KMS-11 (cell line): Measurements from ENCODE around the gene TTLL11.

Experiments used
- H2AFZ ChIP-seq: fragments of 200-600 bp; sonication (generic); 2 replicates; pipeline ENCODE4 v1.6.1; 2016; ENCODE audit warnings: antibody characterized with exemption, mixed run types, low read depth
- H3K27ac ChIP-seq: fragments of 200-600 bp; sonication (generic); 2 replicates; pipeline ENCODE4 v1.6.1; 2016; ENCODE audit warnings: mild to moderate bottlenecking, mixed run types
- H3K27me3 ChIP-seq: fragments of 200-600 bp; sonication (generic); 2 replicates; pipeline ENCODE4 v1.6.1; 2017; ENCODE audit warnings: mild to moderate bottlenecking, low read depth, mixed run types, moderate library complexity; ENCODE audit not compliant: insufficient read depth
- H3K36me3 ChIP-seq: fragments of 200-600 bp; sonication (generic); 2 replicates; pipeline ENCODE4 v1.6.1; 2017; ENCODE audit warnings: mild to moderate bottlenecking, mixed run types; ENCODE audit not compliant: insufficient read depth
- H3K4me1 ChIP-seq: fragments of 200-600 bp; sonication (generic); 2 replicates; pipeline ENCODE4 v1.6.1; 2016; ENCODE audit warnings: mild to moderate bottlenecking, low read depth, mixed run types; ENCODE audit not compliant: poor library complexity, severe bottlenecking
- H3K4me2 ChIP-seq: fragments of 200-600 bp; sonication (generic); 2 replicates; pipeline ENCODE4 v1.7.0; 2016; ENCODE audit warnings: mild to moderate bottlenecking, mixed run types
- H3K4me3 ChIP-seq: fragments of 200-600 bp; sonication (generic); IDR thresholded peaks from 2 replicates; pipeline ENCODE4 v1.6.1; 2017; ENCODE audit warnings: low read depth, low read length, mixed read lengths; ENCODE audit not compliant: insufficient read depth
- H3K79me2 ChIP-seq: fragments of 200-600 bp; sonication (generic); 2 replicates; pipeline ENCODE4 v1.6.1; 2016; ENCODE audit warnings: low read depth, mixed run types; ENCODE audit not compliant: insufficient read depth
- H3K9ac ChIP-seq: fragments of 200-600 bp; sonication (generic); 2 replicates; pipeline ENCODE4 v1.6.1; 2016; ENCODE audit warnings: mild to moderate bottlenecking, mixed run types
- H4K20me1 ChIP-seq: fragments of 200-600 bp; sonication (generic); 2 replicates; pipeline ENCODE4 v1.6.1; 2016; ENCODE audit warnings: mild to moderate bottlenecking, mixed run types; ENCODE audit not compliant: insufficient read depth
- CTCF ChIP-seq: fragments of 200-600 bp; sonication (generic); conservative IDR thresholded peaks from 2 replicates; pipeline ENCODE4 v1.6.1; 2017; ENCODE audit warnings: low read depth, mild to moderate bottlenecking, antibody characterized with exemption, low read length, moderate library complexity, mixed read lengths

TTLL11 gene

GRCh38 chr9:121979736-121980135 lies 113.4 kb downstream of the TTLL11 start:
- no peaks in the 10 kb centered on the region for H3K79me2 ChIP-seq

GRCh38 chr9:121976751-121977150 lies 116.4 kb downstream of the TTLL11 start:
- Histone ChIP-seq H3K36me3 (no peaks in the 10 kb centered on the region), H3K4me3 (no peak overlapping the region), H4K20me1 (no peaks in the 10 kb centered on the region), H3K79me2 (no peaks in the 10 kb centered on the region), H3K9ac (no peak overlapping the region), H3K27ac (no peak overlapping the region), H3K4me1 (no peaks in the 10 kb centered on the region), H3K27me3 (no peaks in the 10 kb centered on the region), H3K4me2 (no peak overlapping the region), H2AFZ (no peak overlapping the region)
- no peak for TF ChIP-seq CTCF

More at GRCh38 chr9:121979736-121980135, 113.4 kb downstream of the TTLL11 start:
- Histone ChIP-seq H3K36me3 (no peaks in the 10 kb centered on the region), H3K4me1 (no peaks in the 10 kb centered on the region), H3K27ac (no peak overlapping the region), H3K27me3 (no peaks in the 10 kb centered on the region), H3K4me2 (no peak overlapping the region), H2AFZ (no peak overlapping the region), H3K4me3 (no peak overlapping the region), H3K9ac (no peak overlapping the region), H4K20me1 (no peaks in the 10 kb centered on the region)
- TF ChIP-seq CTCF = no peak

- no peak overlapping the region for H3K9ac ChIP-seq
- no peak overlapping the region for H2AFZ ChIP-seq
- no peak overlapping the region for H3K4me2 ChIP-seq
- H4K20me1 ChIP-seq = no peaks in the 10 kb centered on the region
- no peaks in the 10 kb centered on the region for H3K4me1 ChIP-seq
- no peak overlapping the region for H3K4me3 ChIP-seq
- TF ChIP-seq CTCF = no peak
- H3K27ac ChIP-seq = no peak overlapping the region
- H3K27me3 ChIP-seq = no peaks in the 10 kb centered on the region
- no peaks in the 10 kb centered on the region for H3K79me2 ChIP-seq
- H3K36me3 ChIP-seq = no peaks in the 10 kb centered on the region
Observed at GRCh38 chr9:121975801-121976277, 117.3 kb downstream of the TTLL11 start.

GRCh38 chr9:121974421-121974820 lies 118.7 kb downstream of the TTLL11 start:
- Histone ChIP-seq H3K79me2 (no peaks in the 10 kb centered on the region), H3K4me3 (no peak overlapping the region), H3K4me1 (no peaks in the 10 kb centered on the region), H3K27me3 (no peaks in the 10 kb centered on the region), H2AFZ (no peak overlapping the region), H4K20me1 (no peaks in the 10 kb centered on the region), H3K9ac (no peak overlapping the region), H3K4me2 (no peak overlapping the region), H3K27ac (no peak overlapping the region), H3K36me3 (no peaks in the 10 kb centered on the region)
- no peak for TF ChIP-seq CTCF
